Lower leg skin (tissue), 3 donors: ENCODE data around the gene DRD1.
"Not testable (repeated sequence)": the region's sequence is repeated elsewhere in the genome, so short reads cannot be mapped to it uniquely, and the experiment has no call there.

Experiments used
- CTCF ChIP-seq, 3 donors: fragments of 450-650 bp; IDR thresholded peaks; one replicate each; pipeline ENCODE4 v1.5.1; 2016; ENCODE audit warnings: antibody characterized with exemption in 3 of 3, mild to moderate bottlenecking in 3 of 3, moderate library complexity in 2 of 3
- POLR2A ChIP-seq, 2 donors: fragments of 450-650 bp; IDR thresholded peaks; one replicate each; pipeline ENCODE4 v1.6.1; 2016 to 2017; ENCODE audit warnings: antibody characterized with exemption in 2 of 2, mild to moderate bottlenecking in 1 of 2, moderate library complexity in 1 of 2

DNA sequence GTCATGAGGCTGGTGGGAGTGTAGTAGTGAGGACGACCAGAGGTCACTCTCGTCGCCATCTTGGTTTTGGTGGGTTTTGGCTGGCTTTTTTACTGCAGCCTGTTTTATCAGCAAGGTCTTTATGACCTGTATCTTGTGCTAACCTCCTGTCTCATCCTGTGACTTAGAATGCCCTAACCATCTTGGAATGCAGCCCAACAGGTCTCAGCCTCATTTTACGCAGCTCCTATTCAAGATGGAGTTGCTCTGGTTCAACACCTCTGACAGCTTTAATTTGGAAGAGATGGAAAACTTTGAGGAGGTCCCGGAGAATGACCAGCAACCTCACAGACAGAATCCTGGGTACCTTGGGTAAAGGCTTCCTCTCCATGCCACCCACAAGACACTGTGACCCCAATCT, 10.4 kb upstream of the DRD1 start:
- not testable (repeated sequence) for TF ChIP-seq POLR2A, CTCF (IDR thresholded peaks at IDR 0.05)
